GM20000 (cell line): ENCODE data around the gene SCN1A.

Experiments
- DNase-seq: peaks from one replicate; pipeline ENCODE4 v3.0.0; 2012; ENCODE audit warnings: low spot score
- CTCF ChIP-seq: IDR thresholded peaks from 2 replicates; pipeline ENCODE4 v1.5.1; 2012; ENCODE audit warnings: mild to moderate bottlenecking, control low read depth; ENCODE audit errors: extremely low read depth, missing control alignments

The SCN1A gene

DNA sequence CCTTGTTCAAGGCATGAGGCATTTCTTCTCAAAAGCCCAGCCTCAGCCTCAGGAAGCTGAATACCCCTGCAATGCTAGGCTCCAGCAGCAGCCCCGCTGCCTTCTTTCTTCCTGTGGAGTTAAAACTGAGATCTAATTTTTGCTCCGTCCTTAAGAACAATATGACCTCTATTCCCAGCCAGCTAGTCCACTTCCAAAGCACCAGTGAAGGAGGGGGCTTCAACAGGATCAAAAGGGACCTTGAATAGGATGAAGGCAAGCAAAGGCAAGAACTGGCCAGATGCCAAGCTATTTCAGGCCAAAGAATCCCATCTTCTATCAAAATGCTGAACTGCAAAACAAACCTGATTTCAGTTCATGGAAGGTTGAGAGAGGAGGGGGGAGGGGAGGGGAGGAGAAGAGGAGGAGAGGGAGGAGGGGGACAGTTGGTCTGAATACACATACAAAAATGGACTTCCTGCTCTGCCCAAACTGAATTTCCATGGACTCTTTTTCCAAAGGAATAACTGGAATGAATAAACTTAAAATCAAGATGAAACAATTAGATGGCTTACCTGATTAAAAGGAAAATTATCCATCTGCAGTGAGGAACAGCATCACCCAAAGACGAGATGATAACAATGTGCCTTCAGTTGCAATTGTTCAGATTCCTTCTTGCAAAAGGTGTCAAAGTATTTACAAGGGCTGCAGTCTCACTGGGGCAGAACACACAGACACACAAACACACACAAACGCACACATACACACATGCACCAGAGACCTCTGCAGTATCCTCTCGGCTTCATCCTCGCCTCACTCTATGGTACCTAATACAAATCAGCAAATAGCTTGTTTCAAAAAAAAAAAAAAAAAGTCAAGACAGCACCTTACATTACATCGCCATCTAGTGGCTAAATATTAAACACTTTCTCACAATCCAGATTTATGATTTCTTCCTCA lies at the start of gene SCN1A:
Gene SCN1A, minus strand, starts transcription at position 804 of the 939 bp plus-strand sequence. CDS start 54,399 bp downstream, outside the sequence.
- peak; percentile 25 for DNase-seq

GRCh38 chr2:166173263-166173662 lies 45.4 kb upstream of the SCN1A start:
- no peak for TF ChIP-seq CTCF
- no peak for DNase-seq

More for the DNA sequence above, at the start of gene SCN1A:
- no peak for TF ChIP-seq CTCF

DNA sequence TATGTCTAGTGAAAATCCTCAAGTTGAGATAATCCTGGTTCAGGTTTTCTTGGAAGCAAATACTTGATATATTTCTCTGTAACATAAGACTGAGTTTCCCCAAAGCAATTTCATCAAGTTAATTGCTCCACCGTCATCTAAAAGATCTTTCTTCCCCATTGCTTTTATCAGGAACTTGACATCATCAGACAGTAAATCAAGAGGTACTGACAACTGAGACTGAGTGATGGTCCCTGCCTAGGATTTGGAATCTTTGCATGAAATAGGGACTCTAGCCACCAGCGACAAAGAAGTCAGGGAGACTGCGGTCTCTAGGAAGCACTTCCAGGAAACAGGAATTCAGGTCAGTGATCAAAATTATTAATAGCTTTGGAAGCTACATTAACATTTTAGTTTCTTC lies 43.4 kb upstream of the SCN1A start:
- no peak for DNase-seq
- TF ChIP-seq CTCF, result no peak

DNA sequence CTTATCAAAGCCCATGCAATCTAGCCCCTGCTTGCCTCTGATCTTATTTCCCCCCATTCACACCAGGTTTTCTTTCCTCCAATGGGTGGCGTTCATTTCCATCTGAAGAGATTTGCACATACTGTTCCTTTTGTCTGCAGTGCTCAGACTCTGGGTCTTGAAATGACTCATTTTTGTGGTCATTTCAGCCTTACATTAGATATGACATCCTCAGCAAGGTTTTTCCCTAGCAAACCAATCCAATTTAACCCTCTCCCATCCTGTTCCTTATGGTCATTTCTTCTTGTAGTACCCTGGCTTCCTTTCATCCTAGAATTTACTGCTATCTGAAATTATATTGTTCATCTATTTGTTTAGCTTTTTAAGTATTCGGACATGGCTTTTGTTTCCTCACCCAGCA lies 42.5 kb upstream of the SCN1A start:
- no peak for DNase-seq
- TF ChIP-seq CTCF, result no peak

GRCh38 chr2:166167449-166167848 lies 39.6 kb upstream of the SCN1A start:
- no peak for TF ChIP-seq CTCF
- no peak for DNase-seq

GRCh38 chr2:166163775-166164174 lies 36.0 kb upstream of the SCN1A start:
- no peak for DNase-seq
- TF ChIP-seq CTCF, result no peak

DNA sequence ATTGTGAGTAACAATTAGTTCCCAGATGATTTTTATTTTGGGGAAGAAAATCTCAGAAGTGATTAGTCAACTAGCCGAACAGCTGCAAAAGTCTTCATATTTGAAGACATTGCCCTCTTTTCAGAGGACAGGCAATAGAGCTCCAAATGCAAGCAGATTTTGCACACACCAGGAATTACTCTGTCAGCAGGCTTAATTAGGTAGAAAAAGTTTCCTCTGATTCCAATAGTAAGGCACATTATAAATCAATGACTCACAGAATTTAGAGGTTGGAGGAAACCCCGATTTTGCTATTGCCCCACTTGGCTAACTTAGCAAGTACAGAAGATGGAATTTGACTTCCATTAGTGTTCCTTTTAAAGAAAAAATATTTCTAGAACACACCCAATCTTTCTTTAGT lies 30.7 kb upstream of the SCN1A start:
- no peak for DNase-seq
- no peak for TF ChIP-seq CTCF
